GM12872 (cell line): ENCODE results near the gene HLCS.

ENCODE experiments used
- TF ChIP-seq, protein P1 (sequence below): IDR thresholded peaks from 3 replicates; pipeline ENCODE4 v1.5.1; 2011; ENCODE audit warnings: low read depth, mild to moderate bottlenecking, low read length, moderate library complexity; ENCODE audit not compliant: insufficient read depth

The HLCS gene

DNA sequence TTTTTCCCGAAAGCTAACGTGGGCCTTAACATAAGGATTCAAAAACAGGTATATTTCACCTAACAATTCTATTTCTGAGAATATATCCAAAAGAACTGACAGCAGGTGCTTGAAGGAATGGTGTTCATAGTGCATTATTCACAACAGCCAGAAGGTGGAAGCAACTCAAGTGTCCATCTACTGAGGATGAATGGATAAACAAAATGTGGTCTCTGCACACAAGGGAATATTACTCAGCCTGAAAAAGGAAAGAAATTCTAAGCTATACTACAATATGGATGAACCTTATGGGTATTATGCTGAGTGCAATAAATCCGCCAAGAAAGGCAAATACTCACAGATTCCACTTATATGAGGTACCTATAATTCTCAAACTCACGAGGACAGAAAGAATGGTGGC is 33.9 kb upstream of the HLCS start:
- TF ChIP-seq, protein P1, sequence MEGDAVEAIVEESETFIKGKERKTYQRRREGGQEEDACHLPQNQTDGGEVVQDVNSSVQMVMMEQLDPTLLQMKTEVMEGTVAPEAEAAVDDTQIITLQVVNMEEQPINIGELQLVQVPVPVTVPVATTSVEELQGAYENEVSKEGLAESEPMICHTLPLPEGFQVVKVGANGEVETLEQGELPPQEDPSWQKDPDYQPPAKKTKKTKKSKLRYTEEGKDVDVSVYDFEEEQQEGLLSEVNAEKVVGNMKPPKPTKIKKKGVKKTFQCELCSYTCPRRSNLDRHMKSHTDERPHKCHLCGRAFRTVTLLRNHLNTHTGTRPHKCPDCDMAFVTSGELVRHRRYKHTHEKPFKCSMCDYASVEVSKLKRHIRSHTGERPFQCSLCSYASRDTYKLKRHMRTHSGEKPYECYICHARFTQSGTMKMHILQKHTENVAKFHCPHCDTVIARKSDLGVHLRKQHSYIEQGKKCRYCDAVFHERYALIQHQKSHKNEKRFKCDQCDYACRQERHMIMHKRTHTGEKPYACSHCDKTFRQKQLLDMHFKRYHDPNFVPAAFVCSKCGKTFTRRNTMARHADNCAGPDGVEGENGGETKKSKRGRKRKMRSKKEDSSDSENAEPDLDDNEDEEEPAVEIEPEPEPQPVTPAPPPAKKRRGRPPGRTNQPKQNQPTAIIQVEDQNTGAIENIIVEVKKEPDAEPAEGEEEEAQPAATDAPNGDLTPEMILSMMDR: no peak

DNA sequence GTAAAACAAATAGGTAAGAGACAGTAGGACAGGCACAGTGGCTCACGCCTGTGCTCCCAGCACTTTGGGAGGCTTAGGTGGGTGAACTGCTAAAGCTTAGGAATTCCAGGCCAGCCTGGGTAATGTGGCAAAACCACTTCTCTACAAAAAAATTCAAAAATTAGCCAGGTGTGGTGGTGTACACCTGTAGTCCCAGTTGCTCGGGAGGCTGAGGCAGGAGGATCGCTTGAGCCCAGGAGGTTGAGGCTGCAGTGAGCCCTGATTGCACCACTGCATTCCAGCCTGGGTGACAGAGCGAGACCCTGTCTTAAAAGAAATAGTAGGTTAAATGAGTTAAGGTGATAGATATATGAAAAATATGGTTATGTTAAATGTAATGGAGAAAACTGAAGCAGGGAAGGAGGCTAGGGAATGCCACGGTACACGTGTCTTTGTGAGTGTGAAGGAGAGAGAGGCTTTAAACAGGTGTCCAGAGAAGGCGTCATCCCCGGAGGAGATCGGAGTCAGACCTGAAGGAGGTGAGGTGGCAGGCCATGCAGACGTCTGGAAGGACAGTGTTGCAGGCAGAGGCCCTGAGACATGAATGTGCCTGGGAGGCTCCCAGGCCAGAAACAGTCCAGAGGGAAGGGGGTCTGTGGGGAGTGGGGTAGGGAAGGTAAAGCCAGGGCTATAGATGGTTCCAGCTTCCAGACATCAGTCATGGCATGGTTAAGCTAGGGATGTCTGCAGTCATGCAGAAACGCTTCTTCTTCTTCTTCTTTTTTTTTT is 32.8 kb upstream of the HLCS start:
- TF ChIP-seq, protein P1: no peak

DNA sequence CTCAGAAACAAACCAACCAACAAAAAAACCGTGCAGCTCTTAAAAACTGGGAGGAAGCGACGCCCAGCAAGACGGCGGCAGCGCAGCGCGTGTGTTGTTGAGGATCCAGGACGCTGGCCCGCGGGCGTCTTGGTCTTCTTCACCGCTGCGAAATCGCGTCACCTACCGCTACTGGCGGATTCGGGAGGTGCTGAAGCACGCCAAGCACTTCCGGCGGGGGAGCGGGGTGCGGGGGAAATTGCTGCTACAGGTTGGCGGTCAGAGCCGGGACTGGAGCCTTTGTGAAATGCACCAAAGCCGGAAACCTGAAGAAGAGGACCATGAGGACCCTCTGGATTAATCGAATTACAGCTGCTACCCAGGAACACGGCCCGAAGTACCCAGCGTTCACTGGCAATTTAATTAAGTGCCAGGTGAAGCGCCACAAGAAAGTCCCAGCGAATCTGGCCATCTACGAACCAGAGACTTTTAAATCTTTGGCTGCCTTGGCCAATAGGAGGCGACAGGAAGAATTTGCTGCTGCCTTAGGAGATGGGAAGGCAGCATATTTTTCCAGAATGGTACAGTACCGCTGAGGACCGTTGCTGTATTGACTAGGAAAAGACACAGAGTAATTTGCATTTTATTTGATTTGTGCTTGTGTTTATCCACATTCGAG is 28.2 kb upstream of the HLCS start:
- TF ChIP-seq, protein P1: no peak

DNA sequence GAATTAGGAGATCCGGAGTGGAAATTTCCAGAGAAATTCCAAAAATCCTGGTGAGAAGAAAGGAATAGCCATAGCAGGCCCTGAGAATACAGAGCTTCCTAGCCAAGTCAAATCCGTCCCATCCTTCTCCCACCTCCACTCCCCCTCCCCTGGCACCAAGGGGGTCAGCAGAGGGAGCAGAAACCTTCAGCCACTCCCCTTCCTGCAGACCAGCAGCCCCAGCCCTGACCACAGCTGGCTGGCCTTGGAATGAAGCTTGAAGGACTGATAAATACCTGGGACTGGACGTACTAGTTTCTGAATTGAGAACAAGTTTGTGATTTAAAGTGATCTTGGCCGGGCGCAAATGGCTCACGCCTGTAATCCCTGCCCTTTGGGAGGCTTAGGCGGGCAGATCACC is 26.2 kb upstream of the HLCS start:
- TF ChIP-seq, protein P1: no peak

DNA sequence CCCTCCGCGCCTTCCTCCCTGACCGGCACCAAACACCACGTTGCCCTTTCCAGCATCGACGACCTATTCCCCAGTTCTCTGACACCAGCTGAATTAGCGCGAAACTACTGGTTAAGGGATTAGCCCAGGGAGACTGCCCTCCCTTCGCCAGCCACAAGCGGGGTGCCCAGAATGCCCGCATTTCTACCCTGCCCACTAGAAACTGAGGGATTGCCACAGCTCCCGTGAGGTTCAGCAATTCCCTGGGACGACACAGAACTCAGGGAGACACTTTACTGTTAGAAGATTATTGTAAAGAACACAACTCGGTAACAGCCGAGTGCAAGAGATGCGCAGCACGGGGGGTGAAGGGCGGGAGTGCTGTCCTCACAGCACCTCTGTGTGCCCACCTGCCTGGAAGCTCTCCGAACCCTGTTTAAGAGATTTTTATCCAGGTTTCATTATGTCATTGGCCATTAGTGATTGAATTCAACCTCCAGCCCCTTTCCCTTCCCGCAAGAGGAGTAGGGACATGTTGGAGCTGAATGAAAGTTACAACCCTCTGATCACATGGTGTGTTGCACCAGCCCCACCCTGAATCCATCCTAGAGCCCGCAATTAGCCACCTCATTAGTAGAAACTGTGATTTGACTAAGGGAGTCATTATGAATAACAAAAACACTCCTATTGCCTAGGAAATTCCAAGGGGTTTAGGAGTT is 24.2 kb upstream of the HLCS start:
- TF ChIP-seq, protein P1: no peak

DNA sequence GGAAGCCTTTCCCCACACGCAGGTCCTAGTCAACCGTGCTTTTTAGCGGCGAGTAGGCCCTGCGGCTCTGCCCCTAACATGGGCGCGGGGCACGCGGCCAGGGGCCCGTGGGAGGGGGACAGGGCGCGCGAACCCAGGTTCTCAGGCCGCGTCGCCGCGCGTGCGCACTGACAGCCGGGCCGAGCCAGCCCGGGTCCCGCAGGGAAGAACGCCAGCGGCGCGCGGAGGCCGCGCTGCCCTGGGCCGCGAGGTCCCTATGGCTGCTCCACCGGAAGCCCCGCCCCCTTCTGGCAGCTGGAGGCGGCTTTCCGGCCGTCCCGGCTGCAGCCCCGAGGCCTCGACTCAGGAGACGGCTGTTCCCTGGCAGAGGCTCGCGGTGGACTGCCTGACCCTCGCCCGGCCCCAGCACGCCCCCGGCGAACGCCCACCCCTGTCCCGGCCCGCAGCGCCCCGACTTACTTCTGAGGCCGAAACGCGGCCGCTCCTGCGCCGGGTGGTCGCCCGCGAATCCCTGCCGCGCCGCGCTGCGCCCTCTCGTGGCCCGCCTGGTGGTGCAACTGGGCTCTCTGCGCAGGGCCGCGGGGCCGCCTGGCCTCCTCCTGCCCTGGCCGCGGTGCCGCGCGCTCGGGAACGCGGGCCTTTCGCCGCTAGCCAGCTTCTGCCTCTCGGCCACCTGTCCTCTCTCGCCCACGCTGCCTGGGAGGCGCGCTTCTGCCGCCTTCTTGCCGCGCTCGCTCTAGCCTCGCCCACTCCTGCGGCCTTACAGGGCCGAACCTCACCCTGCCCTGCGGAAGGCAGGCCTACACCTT is 23.4 kb upstream of the HLCS start:
- TF ChIP-seq, protein P1: peak; percentile 70; the same call in 2 of the 3 replicates
